SK-N-SH (cell line): Measurements from ENCODE around the gene GAB2. TPM values are rescaled to one million over a fixed set of nuclear protein-coding genes. Genes with fewer than 3 reads are reported as not detected.

ENCODE experiments used
- CTCF ChIA-PET: fragments of 300-600, 350-600 bp; formaldehyde crosslinking; extraction: SDS; loops from one replicate; lab custom pipeline; 2021; lab: Yijun Ruan, JAX
- POLR2A ChIA-PET: fragments of 350-600 bp; sonication (Branson Sonifier 250); formaldehyde crosslinking; extraction: SDS; loops from one replicate; lab custom pipeline; 2020; ENCODE audit warnings: antibody characterized with exemption, inconsistent platforms; lab: Yijun Ruan, JAX
- DNase-seq: peaks from one replicate; pipeline ENCODE4 v3.0.0; 2012
- H2AFZ ChIP-seq: fragments of 200-600 bp; sonication (generic); 2 replicates; pipeline ENCODE4 v1.8.1; 2016; ENCODE audit warnings: antibody characterized with exemption, mild to moderate bottlenecking, low read depth
- H3F3A ChIP-seq: fragments of 200-600 bp; sonication (generic); replicated peaks from 2 replicates; pipeline ENCODE3; 2016; ENCODE audit warnings: antibody characterized with exemption, mild to moderate bottlenecking; ENCODE audit not compliant: insufficient read depth
- H3K27ac ChIP-seq, 2 experiments: fragments of 200-500 bp in 1 of 2; fragments of 200-600 bp in 1 of 2; sonication (Bioruptor generic) in 1 of 2; sonication (generic), shearing (Covaris generic) in 1 of 2; 2 replicates each; pipeline versions ENCODE4 v1.5.1 to v1.6.1; 2014 to 2016; ENCODE audit warnings: low read depth in 2 of 2, inconsistent platforms in 1 of 2, low read length in 1 of 2, mild to moderate bottlenecking in 1 of 2, mixed read lengths in 1 of 2
- H3K27me3 ChIP-seq: fragments of 200-600 bp; sonication (generic), shearing (Covaris generic); 2 replicates; pipeline ENCODE4 v1.6.1; 2016; ENCODE audit warnings: mixed run types; ENCODE audit not compliant: insufficient read depth
- H3K36me3 ChIP-seq, 2 experiments: fragments of 200-500 bp in 1 of 2; fragments of 200-600 bp in 1 of 2; sonication (Bioruptor generic) in 1 of 2; sonication (generic) in 1 of 2; replicated peaks in 1 of 2; 2 replicates each; pipeline versions ENCODE3 to v1.5.1; 2014 to 2016; ENCODE audit warnings: low read length in 1 of 2, mild to moderate bottlenecking in 1 of 2; ENCODE audit not compliant: insufficient read depth in 2 of 2, control insufficient read depth in 1 of 2
- H3K4me1 ChIP-seq, 2 experiments: fragments of 200-500 bp in 1 of 2; fragments of 200-600 bp in 1 of 2; sonication (Bioruptor generic) in 1 of 2; sonication (generic), shearing (Covaris generic) in 1 of 2; 2 replicates each; pipeline versions ENCODE4 v1.5.1 to v1.6.1; 2014 to 2016; ENCODE audit warnings: low read depth in 1 of 2, low read length in 1 of 2, mixed run types in 1 of 2; ENCODE audit not compliant: insufficient read depth in 2 of 2, control insufficient read depth in 1 of 2
- H3K4me2 ChIP-seq: fragments of 200-600 bp; sonication (generic), shearing (Covaris generic); 2 replicates; pipeline ENCODE4 v1.6.1; 2017; ENCODE audit warnings: mixed run types
- H3K4me3 ChIP-seq, 2 experiments: fragments of 200-500 bp in 1 of 2; fragments of 200-600 bp in 1 of 2; sonication (Bioruptor generic) in 1 of 2; sonication (generic), shearing (Covaris generic) in 1 of 2; 2 replicates each; pipeline versions ENCODE4 v1.5.1 to v1.8.1; 2014 to 2016; ENCODE audit warnings: low read depth in 2 of 2, inconsistent platforms in 1 of 2, low read length in 1 of 2, mild to moderate bottlenecking in 1 of 2, mixed read lengths in 1 of 2, moderate library complexity in 1 of 2
- H3K79me2 ChIP-seq: fragments of 200-600 bp; sonication (generic); 2 replicates; pipeline ENCODE4 v1.8.1; 2017; ENCODE audit warnings: mild to moderate bottlenecking; ENCODE audit not compliant: insufficient read depth
- H3K9ac ChIP-seq: fragments of 200-600 bp; sonication (generic); 2 replicates; pipeline ENCODE4 v1.6.1; 2017; ENCODE audit warnings: mixed run types
- H3K9me2 ChIP-seq: fragments of 200-600 bp; sonication (generic); 2 replicates; pipeline ENCODE4 v1.6.1; 2017; ENCODE audit warnings: mixed run types
- H3K9me3 ChIP-seq: fragments of 200-600 bp; sonication (generic); 2 replicates; pipeline ENCODE4 v1.6.1; 2017; ENCODE audit warnings: mixed run types, mild to moderate bottlenecking, moderate library complexity
- H4K20me1 ChIP-seq: fragments of 200-600 bp; sonication (generic); 2 replicates; pipeline ENCODE4 v1.6.1; 2017; ENCODE audit warnings: mild to moderate bottlenecking, mixed run types; ENCODE audit not compliant: insufficient read depth
- ELF1 ChIP-seq: IDR thresholded peaks from 2 replicates; pipeline ENCODE4 v1.4.0; 2012
- FOSL2 ChIP-seq: IDR thresholded peaks from 2 replicates; pipeline ENCODE4 v1.4.0; 2012; ENCODE audit warnings: low read depth, mild to moderate bottlenecking, moderate library complexity, borderline replicate concordance
- FOXJ3 ChIP-seq: sonication (generic); formaldehyde crosslinking; IDR thresholded peaks from 2 replicates; pipeline ENCODE4 v1.5.1; 2020; ENCODE audit warnings: mild to moderate bottlenecking, missing genetic modification reagents
- GATA2 ChIP-seq: sonication (generic); formaldehyde crosslinking; IDR thresholded peaks from 2 replicates; pipeline ENCODE4 v1.5.0; 2020; ENCODE audit warnings: mild to moderate bottlenecking, missing genetic modification reagents
- IRF3 ChIP-seq: fragments of 150-350 bp; IDR thresholded peaks from 2 replicates; pipeline ENCODE4 v1.6.1; 2016; ENCODE audit warnings: mild to moderate bottlenecking, low read depth, low read length
- JUND ChIP-seq: IDR thresholded peaks from 2 replicates; pipeline ENCODE4 v1.4.0; 2012
- MXI1 ChIP-seq: IDR thresholded peaks from 2 replicates; pipeline ENCODE4 v1.6.1; 2012; ENCODE audit warnings: mild to moderate bottlenecking, low read depth, low read length, improper control_type of control experiment
- RAD21 ChIP-seq: IDR thresholded peaks from 2 replicates; pipeline ENCODE4 v1.6.1; 2012; ENCODE audit warnings: mild to moderate bottlenecking, low read length
- RXRA ChIP-seq: IDR thresholded peaks from 2 replicates; pipeline ENCODE4 v1.4.0; 2012; ENCODE audit warnings: low read depth, mild to moderate bottlenecking, borderline replicate concordance
- TAF1 ChIP-seq: IDR thresholded peaks from 2 replicates; pipeline ENCODE4 v1.6.1; 2012; ENCODE audit warnings: low read depth, mild to moderate bottlenecking, low read length, moderate library complexity, borderline replicate concordance
- TCF12 ChIP-seq: IDR thresholded peaks from 2 replicates; pipeline ENCODE4 v1.4.0; 2012
- TEAD4 ChIP-seq: IDR thresholded peaks from 2 replicates; pipeline ENCODE4 v1.4.0; 2012; ENCODE audit warnings: mild to moderate bottlenecking, borderline replicate concordance; ENCODE audit not compliant: insufficient read depth
- USF1 ChIP-seq: IDR thresholded peaks from 2 replicates; pipeline ENCODE4 v1.4.0; 2012; ENCODE audit warnings: low read depth, borderline replicate concordance
- YY1 ChIP-seq: IDR thresholded peaks from 2 replicates; pipeline ENCODE4 v1.4.0; 2012; ENCODE audit warnings: low read depth, mild to moderate bottlenecking
- WGBS: methylation state at CpG from one replicate; pipeline ENCODE4 v1.1.6; 2017; ENCODE audit warnings: low lambda C conversion rate; 5-methylcytosine and 5-hydroxymethylcytosine counted together
- polyA plus RNA-seq, 3 experiments: library from polyadenylated mRNA; depleted of rRNA; stranded (reverse); fragments of >200 nt; gene quantifications; 2 replicates each; pipeline ENCODE4 v1.2.3, GENCODE V29; 2012
- TF ChIP-seq, protein P1 (sequence below): fragments of 200-600 bp; sonication (generic); IDR thresholded peaks from 2 replicates; pipeline ENCODE4 v1.6.1; 2017; ENCODE audit warnings: antibody characterized with exemption, mild to moderate bottlenecking, moderate library complexity
- TF ChIP-seq, protein P2 (sequence below): IDR thresholded peaks from 2 replicates; pipeline ENCODE4 v1.4.0; 2012; ENCODE audit warnings: low read depth, borderline replicate concordance
- TF ChIP-seq, protein P3 (sequence below): IDR thresholded peaks from 2 replicates; pipeline ENCODE4 v1.4.0; 2012; ENCODE audit warnings: low read depth

Gene GAB2
- polyA plus RNA-seq, 1 of the 3 experiments (the other 2 are of a cell fraction) = 5.6 TPM

GRCh38 chr11:78284260-78284659, 133.4 kb downstream of the GAB2 start:
- no peaks in the 10 kb centered on the region for H3K9me2 ChIP-seq
- TF ChIP-seq ELF1 (no peak), MXI1 (no peak), JUND (no peak), TAF1 (no peak), RAD21 (no peak), GATA2 (no peak)
- TF ChIP-seq, all 33 proteins: peak for 0
- peaks cover 0 to 4% of the 10 kb centered on the region in 2 experiments; a peak in 1 of 4 replicates for H3K4me1 ChIP-seq
- H3K79me2 ChIP-seq = peaks cover 5% of the 10 kb centered on the region; the same call in 1 of the 2 replicates
- H3K9me3 ChIP-seq = no peaks in the 10 kb centered on the region; the same call in 1 of the 2 replicates
- H3K4me2 ChIP-seq = no peak overlapping the region
- no peak overlapping the region for H3K9ac ChIP-seq
- no peak for DNase-seq
- H3K27me3 ChIP-seq = no peaks in the 10 kb centered on the region
- no peaks in the 10 kb centered on the region for H3F3A ChIP-seq
- ChIA-PET POLR2A (no interaction called here), CTCF (interaction anchor here (1.2 kb wide), 1 partner anchor 15 kb away, joined by 3 read pairs; no protein-coding TSS in a partner anchor)
- H3K36me3 ChIP-seq = no peaks in the 10 kb centered on the region
- H4K20me1 ChIP-seq = no peaks in the 10 kb centered on the region
- no peak overlapping the region for H3K27ac ChIP-seq
- 95% methylated on average over 5 of the region's 5 CpGs for WGBS
- H3K4me3 ChIP-seq = no peak overlapping the region
- H2AFZ ChIP-seq = no peak overlapping the region

DNA sequence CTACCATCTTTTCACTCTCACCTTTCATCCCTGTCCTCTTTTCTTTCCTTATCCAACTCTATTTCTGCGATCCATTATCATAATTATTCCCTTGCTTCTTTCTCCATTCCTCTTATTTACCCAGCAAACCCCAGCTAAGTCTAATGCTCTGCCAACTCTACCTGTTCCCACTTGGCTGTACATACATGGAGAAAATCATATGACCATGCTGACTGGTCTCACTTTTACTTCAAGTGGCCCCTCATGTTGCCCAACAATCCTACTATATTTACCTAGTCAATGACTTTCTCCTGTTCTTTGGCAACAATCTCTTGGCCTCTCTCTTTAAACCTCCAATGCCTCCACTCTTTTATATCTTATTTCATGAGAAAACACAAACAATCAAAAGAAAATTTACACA, 134.8 kb downstream of the GAB2 start:
- Histone ChIP-seq H3K36me3 (no peaks in the 10 kb centered on the region), H3K27me3 (no peaks in the 10 kb centered on the region), H3K9me3 (no peaks in the 10 kb centered on the region), H2AFZ (no peak overlapping the region), H3K9me2 (no peaks in the 10 kb centered on the region), H3K4me3 (no peak overlapping the region), H4K20me1 (no peaks in the 10 kb centered on the region), H3K4me2 (no peak overlapping the region), H3K27ac (no peak overlapping the region), H3F3A (no peaks in the 10 kb centered on the region), H3K79me2 (no peaks in the 10 kb centered on the region), H3K9ac (no peak overlapping the region), H3K4me1 (peaks cover 0 to 4% of the 10 kb centered on the region in 2 experiments; a peak in 2 of 4 replicates)
- DNase-seq = no peak
- ChIA-PET CTCF (interaction anchor here (1.3 kb wide), 1 partner anchor 23 kb away, joined by 3 read pairs; no protein-coding TSS in a partner anchor), POLR2A (no interaction called here)
- 91% methylated on average over 1 of the region's 1 CpG for WGBS
- no peak for TF ChIP-seq IRF3
- TF ChIP-seq FOSL2 = no peak
- TF ChIP-seq FOXJ3 (CRISPR knock-in tag) = no peak
- TF ChIP-seq, protein P1, sequence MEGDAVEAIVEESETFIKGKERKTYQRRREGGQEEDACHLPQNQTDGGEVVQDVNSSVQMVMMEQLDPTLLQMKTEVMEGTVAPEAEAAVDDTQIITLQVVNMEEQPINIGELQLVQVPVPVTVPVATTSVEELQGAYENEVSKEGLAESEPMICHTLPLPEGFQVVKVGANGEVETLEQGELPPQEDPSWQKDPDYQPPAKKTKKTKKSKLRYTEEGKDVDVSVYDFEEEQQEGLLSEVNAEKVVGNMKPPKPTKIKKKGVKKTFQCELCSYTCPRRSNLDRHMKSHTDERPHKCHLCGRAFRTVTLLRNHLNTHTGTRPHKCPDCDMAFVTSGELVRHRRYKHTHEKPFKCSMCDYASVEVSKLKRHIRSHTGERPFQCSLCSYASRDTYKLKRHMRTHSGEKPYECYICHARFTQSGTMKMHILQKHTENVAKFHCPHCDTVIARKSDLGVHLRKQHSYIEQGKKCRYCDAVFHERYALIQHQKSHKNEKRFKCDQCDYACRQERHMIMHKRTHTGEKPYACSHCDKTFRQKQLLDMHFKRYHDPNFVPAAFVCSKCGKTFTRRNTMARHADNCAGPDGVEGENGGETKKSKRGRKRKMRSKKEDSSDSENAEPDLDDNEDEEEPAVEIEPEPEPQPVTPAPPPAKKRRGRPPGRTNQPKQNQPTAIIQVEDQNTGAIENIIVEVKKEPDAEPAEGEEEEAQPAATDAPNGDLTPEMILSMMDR = no peak
- no peak for TF ChIP-seq RXRA
- TF ChIP-seq TCF12 = no peak
- TF ChIP-seq, protein P2, sequence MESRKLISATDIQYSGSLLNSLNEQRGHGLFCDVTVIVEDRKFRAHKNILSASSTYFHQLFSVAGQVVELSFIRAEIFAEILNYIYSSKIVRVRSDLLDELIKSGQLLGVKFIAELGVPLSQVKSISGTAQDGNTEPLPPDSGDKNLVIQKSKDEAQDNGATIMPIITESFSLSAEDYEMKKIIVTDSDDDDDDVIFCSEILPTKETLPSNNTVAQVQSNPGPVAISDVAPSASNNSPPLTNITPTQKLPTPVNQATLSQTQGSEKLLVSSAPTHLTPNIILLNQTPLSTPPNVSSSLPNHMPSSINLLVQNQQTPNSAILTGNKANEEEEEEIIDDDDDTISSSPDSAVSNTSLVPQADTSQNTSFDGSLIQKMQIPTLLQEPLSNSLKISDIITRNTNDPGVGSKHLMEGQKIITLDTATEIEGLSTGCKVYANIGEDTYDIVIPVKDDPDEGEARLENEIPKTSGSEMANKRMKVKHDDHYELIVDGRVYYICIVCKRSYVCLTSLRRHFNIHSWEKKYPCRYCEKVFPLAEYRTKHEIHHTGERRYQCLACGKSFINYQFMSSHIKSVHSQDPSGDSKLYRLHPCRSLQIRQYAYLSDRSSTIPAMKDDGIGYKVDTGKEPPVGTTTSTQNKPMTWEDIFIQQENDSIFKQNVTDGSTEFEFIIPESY = no peak
- TF ChIP-seq, protein P3, sequence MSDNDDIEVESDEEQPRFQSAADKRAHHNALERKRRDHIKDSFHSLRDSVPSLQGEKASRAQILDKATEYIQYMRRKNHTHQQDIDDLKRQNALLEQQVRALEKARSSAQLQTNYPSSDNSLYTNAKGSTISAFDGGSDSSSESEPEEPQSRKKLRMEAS = no peak
- no peak for TF ChIP-seq TAF1
- TF ChIP-seq TEAD4 = no peak
- TF ChIP-seq YY1 = no peak
- no peak for TF ChIP-seq USF1
